K562 (cell line): Measurements from ENCODE around the gene CPLX1. TPM values are rescaled to one million over a fixed set of nuclear protein-coding genes. Genes with fewer than 3 reads are reported as not detected.

Experiments
- ATAC-seq: fragments of 200-7000 bp; cut with Tn5 transposase; 3 replicates; pipeline ENCODE4 v1.9.1; 2020; ENCODE audit warnings: moderate library complexity
- BruUV-seq: library from RNA; stranded (reverse); fragments of 400-500 nt; replicated peaks from 2 replicates; lab custom pipeline; 2021; lab: Mats Ljungman, UMichigan
- CTCF ChIA-PET: fragments of 300-600 bp; formaldehyde crosslinking; extraction: SDS; loops from one replicate; lab custom pipeline; 2021; ENCODE audit warnings: low intra/inter-chr PET ratio; lab: Yijun Ruan, JAX
- POLR2A ChIA-PET: fragments of 300-600, 350-650 bp; sonication (Branson Sonifier 250); formaldehyde crosslinking; extraction: SDS; loops from one replicate; lab custom pipeline; 2021; ENCODE audit warnings: antibody characterized with exemption, inconsistent platforms; lab: Yijun Ruan, JAX
- DNase-seq, 4 experiments: peaks; one replicate each; pipeline versions ENCODE4 v3.0.0 to v3.0.0-alpha.2; 2011 to 2018; ENCODE audit warnings: low spot score in 3 of 4, mixed read lengths in 3 of 4; ENCODE audit errors: extremely low read depth in 1 of 4
- FAIRE-seq: peaks from 2 replicates; lab custom pipeline; 2011; peaks lifted over from hg19 to GRCh38; lab: Jason Lieb, UNC
- H2AFZ ChIP-seq: 2 replicates; pipeline ENCODE4 v1.6.0; 2011; ENCODE audit warnings: low read depth, low read length, control low read depth, inconsistent platforms
- H3K27ac ChIP-seq: fragments of 200-600 bp; 3 replicates; pipeline ENCODE4 v1.8.0; 2011; ENCODE audit warnings: low read depth, mild to moderate bottlenecking, control low read depth, inconsistent platforms, low read length, moderate library complexity, mixed read lengths; ENCODE audit errors: extremely low read depth
- H3K27me3 ChIP-seq, 2 experiments: fragments of 300-600 bp in 1 of 2; 2 replicates in 1 of 2; 3 replicates in 1 of 2; pipeline versions ENCODE4 v1.6.0 to v1.8.0; 2011; ENCODE audit warnings: inconsistent platforms in 2 of 2, low read length in 2 of 2, mild to moderate bottlenecking in 1 of 2, mixed read lengths in 1 of 2, moderate library complexity in 1 of 2; ENCODE audit not compliant: control insufficient read depth in 2 of 2, insufficient read depth in 2 of 2
- H3K36me3 ChIP-seq: fragments of 300-600 bp; 3 replicates; pipeline ENCODE4 v1.8.0; 2011; ENCODE audit warnings: mild to moderate bottlenecking, low read length, inconsistent platforms; ENCODE audit not compliant: control insufficient read depth, insufficient read depth
- H3K4me1 ChIP-seq, 2 experiments: fragments of 200-600 bp in 1 of 2; replicated peaks in 1 of 2; 2 replicates in 1 of 2; 3 replicates in 1 of 2; pipeline versions ENCODE4 v1.5.1 to v1.8.0; 2011; ENCODE audit warnings: inconsistent platforms in 2 of 2, low read length in 2 of 2, mild to moderate bottlenecking in 1 of 2, mixed read lengths in 1 of 2, moderate library complexity in 1 of 2; ENCODE audit not compliant: control insufficient read depth in 2 of 2, insufficient read depth in 2 of 2
- H3K4me2 ChIP-seq: 2 replicates; pipeline ENCODE4 v1.6.1; 2011; ENCODE audit warnings: low read length, control low read depth, inconsistent platforms, mixed read lengths; ENCODE audit not compliant: insufficient read depth
- H3K4me3 ChIP-seq: fragments of 200-600 bp; sonication (generic), shearing (Covaris generic); 2 replicates; pipeline ENCODE4 v1.5.1; 2016; ENCODE audit warnings: control low read depth, inconsistent platforms
- H3K79me2 ChIP-seq: fragments of 200-600 bp; 3 replicates; pipeline ENCODE4 v1.8.0; 2011; ENCODE audit warnings: low read length, inconsistent platforms; ENCODE audit not compliant: control insufficient read depth, insufficient read depth
- H3K9ac ChIP-seq, 2 experiments: 2 replicates each; pipeline versions ENCODE4 v1.6.0 to v1.6.1; 2011; ENCODE audit warnings: low read depth in 2 of 2, low read length in 2 of 2, control low read depth in 1 of 2, inconsistent platforms in 1 of 2, mild to moderate bottlenecking in 1 of 2, mixed read lengths in 1 of 2; ENCODE audit not compliant: insufficient read depth in 1 of 2
- H3K9me1 ChIP-seq: one replicate; pipeline ENCODE4 v1.6.0; 2011; ENCODE audit warnings: inconsistent platforms, mild to moderate bottlenecking, low read length, moderate library complexity; ENCODE audit not compliant: control insufficient read depth, insufficient read depth
- H3K9me3 ChIP-seq: replicated peaks from 2 replicates; pipeline ENCODE4 v1.5.1; 2011; ENCODE audit warnings: low read depth, low read length, inconsistent platforms; ENCODE audit not compliant: control insufficient read depth, insufficient read depth
- H4K20me1 ChIP-seq: replicated peaks from 2 replicates; pipeline ENCODE4 v1.6.1; 2011; ENCODE audit warnings: low read length, inconsistent platforms, mixed read lengths; ENCODE audit not compliant: control insufficient read depth, insufficient read depth
- CHD4 ChIP-seq: fragments of 200-600 bp; sonication (generic); IDR thresholded peaks from 3 replicates; pipeline ENCODE4 v1.6.1; 2012; ENCODE audit warnings: low read depth, mild to moderate bottlenecking, mixed read lengths, low read length, inconsistent platforms; ENCODE audit not compliant: insufficient read depth, insufficient replicate concordance, poor library complexity, severe bottlenecking
- DACH1 ChIP-seq: fragments of 450-650 bp; IDR thresholded peaks from 2 replicates; pipeline ENCODE4 v1.6.1; 2018; ENCODE audit not compliant: partially characterized antibody
- GMEB1 ChIP-seq: fragments of 250-450 bp; sonication (Bioruptor Pico); IDR thresholded peaks from 2 replicates; pipeline ENCODE4 v1.4.0; 2020; ENCODE audit warnings: mild to moderate bottlenecking
- MAZ ChIP-seq, 2 experiments: fragments of 450-650 bp in 1 of 2; sonication (generic) in 1 of 2; formaldehyde crosslinking; IDR thresholded peaks in 1 of 2; conservative IDR thresholded peaks in 1 of 2; 2 replicates each; pipeline versions ENCODE4 v1.4.0 to v1.5.0; 2020; ENCODE audit warnings: mild to moderate bottlenecking in 1 of 2, missing genetic modification reagents in 1 of 2
- PCBP2 ChIP-seq: fragments of 200-400 bp; formaldehyde crosslinking; IDR thresholded peaks from 2 replicates; pipeline ENCODE4 v1.6.1; 2018; ENCODE audit warnings: low read length, low read depth, mild to moderate bottlenecking, moderate library complexity; ENCODE audit not compliant: poor library complexity, severe bottlenecking
- ZNF778 ChIP-seq: fragments of 450-650 bp; formaldehyde crosslinking; IDR thresholded peaks from 2 replicates; pipeline ENCODE4 v1.4.0; 2020; ENCODE audit warnings: mild to moderate bottlenecking, moderate library complexity
- ZSCAN32 ChIP-seq: fragments of 450-650 bp; formaldehyde crosslinking; IDR thresholded peaks from 2 replicates; pipeline ENCODE4 v1.4.0; 2020; ENCODE audit warnings: mild to moderate bottlenecking, moderate library complexity
- WGBS: fragments of 100-300 bp; shearing (Covaris generic); methylation state at CpG from one replicate; pipeline ENCODE4 v1.1.6; 2016; ENCODE audit warnings: low coverage, mixed read lengths; ENCODE audit not compliant: insufficient coverage; ENCODE audit errors: missing lambda C conversion rate; 5-methylcytosine and 5-hydroxymethylcytosine counted together
- in situ Hi-C: fragments of 300-500 bp; cut with MboI; formaldehyde crosslinking; loops from 4 replicates; pipeline ENCODE4 v1.15.0; 2018; ENCODE audit warnings: inconsistent platforms, mixed read lengths
- intact Hi-C: fragments of 100-400 bp; cut with micrococcal nuclease; formaldehyde crosslinking; loops from 2 replicates; pipeline ENCODE4 v1.14.2; 2022
- polyA plus RNA-seq, 8 experiments: library from polyadenylated mRNA; depleted of rRNA in 4 of 8; stranded (reverse) in 5 of 8; unstranded in 3 of 8; fragments of >200 nt; fragmentation: Nextera tagmentation in 2 of 8; fragmentation: Illumina TruSeq in 1 of 8; extraction: Ambion mirVana in 2 of 8; extraction: Trizol in 1 of 8; gene quantifications; 2 replicates each; pipeline versions ENCODE4 v1.2.1 to v1.2.3, GENCODE V29; 2011 to 2014; ENCODE audit warnings: inconsistent platforms in 1 of 8, missing spikeins in 1 of 8
- total RNA-seq, 7 experiments: library from RNA; depleted of rRNA in 6 of 7; stranded (reverse); fragments of >200 nt in 6 of 7; fragmentation: Illumina TruSeq in 2 of 7; extraction: Trizol in 2 of 7; gene quantifications; 2 replicates each; pipeline versions ENCODE4 v1.2.1 to v1.2.3, GENCODE V29; 2011 to 2021; ENCODE audit warnings: low replicate concordance in 1 of 7
- TF ChIP-seq, protein P1 (sequence below), 3 experiments: fragments of 200-800 bp in 1 of 3; fragments of 250-450 bp in 1 of 3; fragments of 450-650 bp in 1 of 3; sonication (Bioruptor Pico) in 1 of 3; sonication (Bioruptor generic) in 1 of 3; formaldehyde crosslinking in 1 of 3; IDR thresholded peaks; 2 replicates each; pipeline versions ENCODE4 v1.6.1 to v1.8.0; 2016 to 2022; ENCODE audit warnings: mild to moderate bottlenecking in 2 of 3, missing genetic modification characterization in 2 of 3, missing compliant biosample characterization in 1 of 3, moderate library complexity in 1 of 3
- TF ChIP-seq, protein P2 (sequence below): fragments of 450-650 bp; formaldehyde crosslinking; IDR thresholded peaks from 2 replicates; pipeline ENCODE4 v1.4.0; 2020; ENCODE audit warnings: mild to moderate bottlenecking, mixed read lengths

The CPLX1 gene
- total and polyA plus RNA-seq, 9 of the 15 experiments (the other 6 are each of a cell fraction or from before 2014, with no cell fraction given): 0.03 to 3.3 (median 0.17) TPM; not detected in 2

DNA sequence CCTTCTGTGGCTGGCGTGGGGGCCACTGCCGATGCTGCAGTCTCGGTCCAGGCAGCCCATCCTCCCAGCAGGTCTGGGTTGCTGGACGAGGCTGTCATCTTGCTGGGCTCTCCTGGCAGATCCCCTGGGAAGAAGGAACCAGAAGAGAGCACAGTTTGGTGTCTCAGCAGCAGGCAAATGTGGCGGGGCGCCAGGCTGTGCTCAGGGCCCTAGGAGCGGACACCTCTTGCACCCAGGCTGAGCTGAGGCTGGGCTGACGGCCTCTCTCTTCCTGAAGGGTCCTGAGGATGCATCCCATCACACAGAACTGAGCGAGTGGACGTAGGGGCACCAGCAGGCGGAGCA is 39.2 kb upstream of the CPLX1 start:
- no peak overlapping the region for H3K9ac ChIP-seq
- BruUV-seq: no TSS peak
- H3K9me3 ChIP-seq: peaks cover 4% of the 10 kb centered on the region; the same call in 1 of the 2 replicates
- H3K36me3 ChIP-seq: peaks cover 91% of the 10 kb centered on the region; the same call in 2 of the 3 replicates
- H2AFZ ChIP-seq: no peak overlapping the region
- no peaks in the 10 kb centered on the region for H3K9me1 ChIP-seq
- no peaks in the 10 kb centered on the region for H3K27me3 ChIP-seq
- H3K79me2 ChIP-seq: no peaks in the 10 kb centered on the region
- DNase-seq: no peak
- intact Hi-C loops: no loop called here
- TF ChIP-seq ZSCAN32 (no peak), CHD4 (no peak), MAZ (CRISPR knock-in tag; conservative IDR thresholded peaks at IDR 0.05 in 1 of 2, IDR thresholded peaks at IDR 0.05 in 1 of 2) (no peak), ZNF778 (CRISPR knock-in tag) (no peak), DACH1 (no peak), GMEB1 (no peak), PCBP2 (no peak)
- TF ChIP-seq, protein P1, sequence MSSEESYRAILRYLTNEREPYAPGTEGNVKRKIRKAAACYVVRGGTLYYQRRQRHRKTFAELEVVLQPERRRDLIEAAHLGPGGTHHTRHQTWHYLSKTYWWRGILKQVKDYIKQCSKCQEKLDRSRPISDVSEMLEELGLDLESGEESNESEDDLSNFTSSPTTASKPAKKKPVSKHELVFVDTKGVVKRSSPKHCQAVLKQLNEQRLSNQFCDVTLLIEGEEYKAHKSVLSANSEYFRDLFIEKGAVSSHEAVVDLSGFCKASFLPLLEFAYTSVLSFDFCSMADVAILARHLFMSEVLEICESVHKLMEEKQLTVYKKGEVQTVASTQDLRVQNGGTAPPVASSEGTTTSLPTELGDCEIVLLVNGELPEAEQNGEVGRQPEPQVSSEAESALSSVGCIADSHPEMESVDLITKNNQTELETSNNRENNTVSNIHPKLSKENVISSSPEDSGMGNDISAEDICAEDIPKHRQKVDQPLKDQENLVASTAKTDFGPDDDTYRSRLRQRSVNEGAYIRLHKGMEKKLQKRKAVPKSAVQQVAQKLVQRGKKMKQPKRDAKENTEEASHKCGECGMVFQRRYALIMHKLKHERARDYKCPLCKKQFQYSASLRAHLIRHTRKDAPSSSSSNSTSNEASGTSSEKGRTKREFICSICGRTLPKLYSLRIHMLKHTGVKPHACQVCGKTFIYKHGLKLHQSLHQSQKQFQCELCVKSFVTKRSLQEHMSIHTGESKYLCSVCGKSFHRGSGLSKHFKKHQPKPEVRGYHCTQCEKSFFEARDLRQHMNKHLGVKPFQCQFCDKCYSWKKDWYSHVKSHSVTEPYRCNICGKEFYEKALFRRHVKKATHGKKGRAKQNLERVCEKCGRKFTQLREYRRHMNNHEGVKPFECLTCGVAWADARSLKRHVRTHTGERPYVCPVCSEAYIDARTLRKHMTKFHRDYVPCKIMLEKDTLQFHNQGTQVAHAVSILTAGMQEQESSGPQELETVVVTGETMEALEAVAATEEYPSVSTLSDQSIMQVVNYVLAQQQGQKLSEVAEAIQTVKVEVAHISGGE (CRISPR knock-in tag; IDR thresholded peaks at IDR 0.05): no peak
- TF ChIP-seq, protein P2, sequence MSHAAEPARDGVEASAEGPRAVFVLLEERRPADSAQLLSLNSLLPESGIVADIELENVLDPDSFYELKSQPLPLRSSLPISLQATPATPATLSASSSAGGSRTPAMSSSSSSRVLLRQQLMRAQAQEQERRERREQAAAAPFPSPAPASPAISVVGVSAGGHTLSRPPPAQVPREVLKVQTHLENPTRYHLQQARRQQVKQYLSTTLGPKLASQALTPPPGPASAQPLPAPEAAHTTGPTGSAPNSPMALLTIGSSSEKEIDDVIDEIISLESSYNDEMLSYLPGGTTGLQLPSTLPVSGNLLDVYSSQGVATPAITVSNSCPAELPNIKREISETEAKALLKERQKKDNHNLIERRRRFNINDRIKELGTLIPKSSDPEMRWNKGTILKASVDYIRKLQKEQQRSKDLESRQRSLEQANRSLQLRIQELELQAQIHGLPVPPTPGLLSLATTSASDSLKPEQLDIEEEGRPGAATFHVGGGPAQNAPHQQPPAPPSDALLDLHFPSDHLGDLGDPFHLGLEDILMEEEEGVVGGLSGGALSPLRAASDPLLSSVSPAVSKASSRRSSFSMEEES (CRISPR knock-in tag): no peak
- ATAC-seq: no peak
- H3K27ac ChIP-seq: no peak overlapping the region
- no peak for FAIRE-seq
- no peak overlapping the region for H3K4me2 ChIP-seq
- no peak overlapping the region for H3K4me3 ChIP-seq
- H4K20me1 ChIP-seq: no peaks in the 10 kb centered on the region
- ChIA-PET POLR2A (interaction anchor here (0.6 kb wide), 1 partner anchor 87 kb away, joined by 3 read pairs; no protein-coding TSS in a partner anchor), CTCF (no interaction called here)
- WGBS: 97% methylated on average over 9 of the region's 11 CpGs
- peaks cover 0 to 21% of the 10 kb centered on the region in 2 experiments; a peak in 1 of 5 replicates for H3K4me1 ChIP-seq
- in situ Hi-C loops: no loop called here
